Breast epithelium (tissue), 4 donors: ENCODE measurements around the gene PHACTR3. TPM values are rescaled to one million over a fixed set of nuclear protein-coding genes. Genes with fewer than 3 reads are reported as not detected.

Experiments
- DNase-seq, 2 donors: peaks; one replicate each; pipeline ENCODE4 v3.0.0-alpha.2; 2019; ENCODE audit warnings: low spot score in 2 of 2
- H3K27ac ChIP-seq, 2 donors: fragments of 200-600 bp; sonication (generic) in 1 of 2; one replicate each; pipeline ENCODE4 v1.5.1; 2016 to 2019; ENCODE audit warnings: mild to moderate bottlenecking in 1 of 2
- H3K27me3 ChIP-seq, 2 donors: fragments of 200-600 bp; sonication (generic) in 1 of 2; one replicate each; pipeline versions ENCODE4 v1.5.1 to v1.6.0; 2017 to 2019; ENCODE audit warnings: control low read depth in 1 of 2, mild to moderate bottlenecking in 1 of 2
- H3K36me3 ChIP-seq: fragments of 200-600 bp; one replicate; pipeline ENCODE4 v1.5.1; 2019
- H3K4me1 ChIP-seq, 2 donors: fragments of 200-600 bp; sonication (generic); one replicate each; pipeline ENCODE4 v1.5.1; 2016 to 2019; ENCODE audit warnings: control low read depth in 1 of 2
- H3K4me3 ChIP-seq, 3 donors: fragments of 200-600 bp; sonication (generic); 1 replicate in 2 of 3; 2 replicates in 1 of 3; pipeline ENCODE4 v1.5.1; 2016 to 2019; ENCODE audit warnings: mild to moderate bottlenecking in 3 of 3, moderate library complexity in 2 of 3
- H3K9me3 ChIP-seq, 2 donors: fragments of 200-600 bp; sonication (generic) in 1 of 2; one replicate each; pipeline ENCODE4 v1.5.1; 2016 to 2019; ENCODE audit warnings: control low read depth in 1 of 2
- POLR2A ChIP-seq: fragments of 450-650 bp; IDR thresholded peaks from one replicate; pipeline ENCODE4 v1.6.1; 2016; ENCODE audit warnings: antibody characterized with exemption, mild to moderate bottlenecking, moderate library complexity
- POLR2AphosphoS5 ChIP-seq, 3 donors: sonication (generic); formaldehyde crosslinking; IDR thresholded peaks; one replicate each; pipeline ENCODE4 v1.6.1; 2017; ENCODE audit warnings: antibody characterized with exemption in 3 of 3
- intact Hi-C: fragments of 100-400 bp; cut with DNase I; formaldehyde crosslinking; loops from one replicate; pipeline ENCODE4 v1.15.1; 2023; ENCODE audit warnings: low total_unique reads
- total RNA-seq, 3 donors: library from RNA; depleted of rRNA; stranded (reverse); fragments of >200 nt; gene quantifications; one replicate each; pipeline ENCODE4 v1.1.0, GENCODE V29; 2016
- TF ChIP-seq, protein P1 (sequence below), 3 donors: fragments of 450-650 bp; IDR thresholded peaks; one replicate each; pipeline ENCODE4 v1.5.1; 2016 to 2017; ENCODE audit warnings: antibody characterized with exemption in 3 of 3, mild to moderate bottlenecking in 3 of 3, moderate library complexity in 3 of 3

The PHACTR3 gene
- total RNA-seq, 3 donors from 2014 or later = 0.16 to 0.33 (median 0.29) TPM

- intact Hi-C loops = no loop called here
These were observed 4.1 kb downstream of the PHACTR3 start for GRCh38 chr20:59608396-59608795.

GRCh38 chr20:59608871-59609270 lies 4.5 kb downstream of the PHACTR3 start:
- TF ChIP-seq POLR2AphosphoS5 (IDR thresholded peaks at IDR 0.05) (no peak), POLR2A (no peak)
- TF ChIP-seq, protein P1, sequence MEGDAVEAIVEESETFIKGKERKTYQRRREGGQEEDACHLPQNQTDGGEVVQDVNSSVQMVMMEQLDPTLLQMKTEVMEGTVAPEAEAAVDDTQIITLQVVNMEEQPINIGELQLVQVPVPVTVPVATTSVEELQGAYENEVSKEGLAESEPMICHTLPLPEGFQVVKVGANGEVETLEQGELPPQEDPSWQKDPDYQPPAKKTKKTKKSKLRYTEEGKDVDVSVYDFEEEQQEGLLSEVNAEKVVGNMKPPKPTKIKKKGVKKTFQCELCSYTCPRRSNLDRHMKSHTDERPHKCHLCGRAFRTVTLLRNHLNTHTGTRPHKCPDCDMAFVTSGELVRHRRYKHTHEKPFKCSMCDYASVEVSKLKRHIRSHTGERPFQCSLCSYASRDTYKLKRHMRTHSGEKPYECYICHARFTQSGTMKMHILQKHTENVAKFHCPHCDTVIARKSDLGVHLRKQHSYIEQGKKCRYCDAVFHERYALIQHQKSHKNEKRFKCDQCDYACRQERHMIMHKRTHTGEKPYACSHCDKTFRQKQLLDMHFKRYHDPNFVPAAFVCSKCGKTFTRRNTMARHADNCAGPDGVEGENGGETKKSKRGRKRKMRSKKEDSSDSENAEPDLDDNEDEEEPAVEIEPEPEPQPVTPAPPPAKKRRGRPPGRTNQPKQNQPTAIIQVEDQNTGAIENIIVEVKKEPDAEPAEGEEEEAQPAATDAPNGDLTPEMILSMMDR (IDR thresholded peaks at IDR 0.05) = no peak
- no peak for DNase-seq
- intact Hi-C loops = no loop called here
- Histone ChIP-seq H3K36me3 (no peaks in the 10 kb centered on the region), H3K9me3 (no peaks in the 10 kb centered on the region), H3K27ac (no peak overlapping the region), H3K27me3 (peaks cover 0 to 56% of the 10 kb centered on the region in 2 donors), H3K4me3 (no peak overlapping the region), H3K4me1 (no peaks in the 10 kb centered on the region)

More at GRCh38 chr20:59608396-59608795, 4.1 kb downstream of the PHACTR3 start:
- TF ChIP-seq POLR2A = no peak
- no peak for TF ChIP-seq POLR2AphosphoS5 (IDR thresholded peaks at IDR 0.05)
- TF ChIP-seq, protein P1 (IDR thresholded peaks at IDR 0.05) = no peak
- Histone ChIP-seq H3K4me1 (no peaks in the 10 kb centered on the region), H3K27me3 (peaks cover 0 to 60% of the 10 kb centered on the region in 2 donors), H3K36me3 (no peaks in the 10 kb centered on the region), H3K4me3 (no peak overlapping the region), H3K27ac (no peak overlapping the region), H3K9me3 (no peaks in the 10 kb centered on the region)
- no peak for DNase-seq

DNA sequence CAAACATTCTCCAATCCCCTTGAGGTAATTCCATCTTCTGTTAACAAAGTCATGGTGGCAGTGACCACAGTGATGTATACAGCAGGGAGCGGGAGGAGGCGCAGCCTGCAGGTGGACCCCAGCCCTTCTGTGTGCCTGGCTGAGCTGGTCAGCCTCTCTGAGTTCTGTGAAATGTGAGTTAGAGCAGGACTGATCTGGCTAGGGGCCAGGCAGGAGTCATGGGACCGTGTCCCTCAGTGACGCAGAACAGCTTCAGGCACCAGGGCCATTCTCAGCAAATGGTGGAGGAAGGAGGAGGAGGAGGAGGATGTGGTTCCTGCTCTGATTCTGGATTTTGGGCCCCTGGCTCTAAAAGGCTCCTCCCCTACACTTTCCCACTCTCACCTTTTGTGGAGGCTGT lies 6.9 kb downstream of the PHACTR3 start:
- H3K27me3 ChIP-seq = peaks cover 0 to 32% of the 10 kb centered on the region in 2 donors
- no peaks in the 10 kb centered on the region for H3K4me1 ChIP-seq
- H3K36me3 ChIP-seq = no peaks in the 10 kb centered on the region
- TF ChIP-seq POLR2AphosphoS5 (IDR thresholded peaks at IDR 0.05) = no peak
- no peak for TF ChIP-seq POLR2A
- TF ChIP-seq, protein P1 (IDR thresholded peaks at IDR 0.05) = no peak
- H3K27ac ChIP-seq = no peak overlapping the region
- no peak overlapping the region for H3K4me3 ChIP-seq
- no peaks in the 10 kb centered on the region for H3K9me3 ChIP-seq
- no peak for DNase-seq
- intact Hi-C loops = no loop called here

DNA sequence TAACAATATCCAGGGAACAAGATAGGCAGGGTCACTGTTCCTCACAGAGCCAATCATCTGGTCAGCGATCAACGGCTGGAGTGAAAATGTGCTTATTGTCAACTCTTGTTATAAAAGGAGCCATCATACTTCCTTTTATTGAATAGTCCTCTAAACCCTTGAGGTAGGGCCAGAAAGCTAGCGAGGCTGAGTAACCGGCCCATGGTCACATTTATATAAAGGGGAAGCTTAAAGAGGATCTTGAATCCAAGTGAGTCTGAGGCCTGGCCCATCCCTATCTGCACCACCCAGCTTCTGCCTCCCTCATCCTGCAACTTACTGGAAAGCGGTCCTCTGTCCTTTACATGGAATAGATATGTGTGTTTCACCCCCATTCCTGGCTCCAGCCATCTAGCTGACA lies 9.5 kb downstream of the PHACTR3 start:
- H3K9me3 ChIP-seq = no peaks in the 10 kb centered on the region
- no peak for TF ChIP-seq POLR2AphosphoS5 (IDR thresholded peaks at IDR 0.05)
- no peak for TF ChIP-seq POLR2A
- TF ChIP-seq, protein P1 (IDR thresholded peaks at IDR 0.05) = no peak

GRCh38 chr20:59614714-59615113 lies 10.4 kb downstream of the PHACTR3 start:
- intact Hi-C loops = no loop called here
- TF ChIP-seq POLR2A (no peak), POLR2AphosphoS5 (IDR thresholded peaks at IDR 0.05) (no peak)
- TF ChIP-seq, protein P1 (IDR thresholded peaks at IDR 0.05) = no peak
- Histone ChIP-seq H3K27me3 (peaks cover 0 to 23% of the 10 kb centered on the region in 2 donors), H3K9me3 (no peaks in the 10 kb centered on the region), H3K4me3 (no peak overlapping the region), H3K36me3 (no peaks in the 10 kb centered on the region), H3K4me1 (no peaks in the 10 kb centered on the region), H3K27ac (no peak overlapping the region)
- DNase-seq = no peak

More for the DNA sequence above, 9.5 kb downstream of the PHACTR3 start:
- Histone ChIP-seq H3K4me1 (no peaks in the 10 kb centered on the region), H3K27me3 (peaks cover 0 to 20% of the 10 kb centered on the region in 2 donors), H3K27ac (no peak overlapping the region), H3K36me3 (no peaks in the 10 kb centered on the region), H3K4me3 (no peak overlapping the region)
- intact Hi-C loops = no loop called here
- DNase-seq = no peak
